Ascending aorta (tissue), 2 donors: ENCODE results near the gene DNAJB6. TPM values are rescaled to one million over a fixed set of nuclear protein-coding genes. Genes with fewer than 3 reads are reported as not detected.

Source experiments
- DNase-seq, 2 donors: peaks; one replicate each; pipeline ENCODE4 v3.0.0-alpha.2; 2019; ENCODE audit warnings: low spot score in 2 of 2
- H3K27ac ChIP-seq, 2 donors: fragments of 200-600 bp; sonication (generic); one replicate each; pipeline ENCODE4 v1.5.1; 2016 to 2017; ENCODE audit warnings: mild to moderate bottlenecking in 1 of 2
- H3K27me3 ChIP-seq: fragments of 200-600 bp; sonication (generic); one replicate; pipeline ENCODE4 v1.5.1; 2017
- H3K36me3 ChIP-seq, 2 donors: fragments of 200-600 bp; sonication (generic); one replicate each; pipeline ENCODE4 v1.5.1; 2016
- H3K4me1 ChIP-seq, 2 donors: fragments of 200-600 bp; sonication (generic); one replicate each; pipeline ENCODE4 v1.5.1; 2016 to 2017; ENCODE audit warnings: mild to moderate bottlenecking in 1 of 2
- H3K4me3 ChIP-seq, 2 donors: fragments of 200-600 bp; sonication (generic); one replicate each; pipeline ENCODE4 v1.5.1; 2016 to 2017; ENCODE audit warnings: mild to moderate bottlenecking in 1 of 2
- H3K9me3 ChIP-seq, 2 donors: fragments of 200-600 bp; sonication (generic); one replicate each; pipeline ENCODE4 v1.5.1; 2016
- intact Hi-C: fragments of 100-400 bp; cut with DNase I; formaldehyde crosslinking; loops from one replicate; pipeline ENCODE4 v1.15.1; 2023
- total RNA-seq: library from RNA; depleted of rRNA; stranded (reverse); fragments of >200 nt; gene quantifications from one replicate; pipeline ENCODE4 v1.1.0, GENCODE V29; 2016
- TF ChIP-seq, protein P1 (sequence below), 3 experiments: fragments of 200-600 bp in 2 of 3; fragments of 450-650 bp in 1 of 3; sonication (generic) in 2 of 3; IDR thresholded peaks; one replicate each; pipeline ENCODE4 v1.5.1; 2016 to 2019; ENCODE audit warnings: antibody characterized with exemption in 3 of 3, mild to moderate bottlenecking in 1 of 3, moderate library complexity in 1 of 3

Gene DNAJB6
- total RNA-seq, 1 donor from 2014 or later = 79.1 TPM

GRCh38 chr7:157408258-157409101 lies 71.7 kb downstream of the DNAJB6 start:
- peaks cover 44 to 67% of the 10 kb centered on the region in 2 donors for H3K36me3 ChIP-seq
- no peaks in the 10 kb centered on the region for H3K4me1 ChIP-seq
- no peak for DNase-seq
- no peak overlapping the region for H3K4me3 ChIP-seq
- H3K27me3 ChIP-seq = no peaks in the 10 kb centered on the region
- H3K27ac ChIP-seq = no peak overlapping the region
- TF ChIP-seq, protein P1, sequence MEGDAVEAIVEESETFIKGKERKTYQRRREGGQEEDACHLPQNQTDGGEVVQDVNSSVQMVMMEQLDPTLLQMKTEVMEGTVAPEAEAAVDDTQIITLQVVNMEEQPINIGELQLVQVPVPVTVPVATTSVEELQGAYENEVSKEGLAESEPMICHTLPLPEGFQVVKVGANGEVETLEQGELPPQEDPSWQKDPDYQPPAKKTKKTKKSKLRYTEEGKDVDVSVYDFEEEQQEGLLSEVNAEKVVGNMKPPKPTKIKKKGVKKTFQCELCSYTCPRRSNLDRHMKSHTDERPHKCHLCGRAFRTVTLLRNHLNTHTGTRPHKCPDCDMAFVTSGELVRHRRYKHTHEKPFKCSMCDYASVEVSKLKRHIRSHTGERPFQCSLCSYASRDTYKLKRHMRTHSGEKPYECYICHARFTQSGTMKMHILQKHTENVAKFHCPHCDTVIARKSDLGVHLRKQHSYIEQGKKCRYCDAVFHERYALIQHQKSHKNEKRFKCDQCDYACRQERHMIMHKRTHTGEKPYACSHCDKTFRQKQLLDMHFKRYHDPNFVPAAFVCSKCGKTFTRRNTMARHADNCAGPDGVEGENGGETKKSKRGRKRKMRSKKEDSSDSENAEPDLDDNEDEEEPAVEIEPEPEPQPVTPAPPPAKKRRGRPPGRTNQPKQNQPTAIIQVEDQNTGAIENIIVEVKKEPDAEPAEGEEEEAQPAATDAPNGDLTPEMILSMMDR (IDR thresholded peaks at IDR 0.05) = no peak
- H3K9me3 ChIP-seq = no peaks in the 10 kb centered on the region
- intact Hi-C loops = no loop called here

GRCh38 chr7:157409149-157409752 lies 72.4 kb downstream of the DNAJB6 start:
- no peak for DNase-seq
- TF ChIP-seq, protein P1 (IDR thresholded peaks at IDR 0.05) = no peak
- intact Hi-C loops = no loop called here
- peaks cover 44 to 67% of the 10 kb centered on the region in 2 donors for H3K36me3 ChIP-seq
- no peaks in the 10 kb centered on the region for H3K4me1 ChIP-seq
- H3K9me3 ChIP-seq = no peaks in the 10 kb centered on the region
- no peak overlapping the region for H3K4me3 ChIP-seq
- no peaks in the 10 kb centered on the region for H3K27me3 ChIP-seq
- no peak overlapping the region for H3K27ac ChIP-seq

DNA sequence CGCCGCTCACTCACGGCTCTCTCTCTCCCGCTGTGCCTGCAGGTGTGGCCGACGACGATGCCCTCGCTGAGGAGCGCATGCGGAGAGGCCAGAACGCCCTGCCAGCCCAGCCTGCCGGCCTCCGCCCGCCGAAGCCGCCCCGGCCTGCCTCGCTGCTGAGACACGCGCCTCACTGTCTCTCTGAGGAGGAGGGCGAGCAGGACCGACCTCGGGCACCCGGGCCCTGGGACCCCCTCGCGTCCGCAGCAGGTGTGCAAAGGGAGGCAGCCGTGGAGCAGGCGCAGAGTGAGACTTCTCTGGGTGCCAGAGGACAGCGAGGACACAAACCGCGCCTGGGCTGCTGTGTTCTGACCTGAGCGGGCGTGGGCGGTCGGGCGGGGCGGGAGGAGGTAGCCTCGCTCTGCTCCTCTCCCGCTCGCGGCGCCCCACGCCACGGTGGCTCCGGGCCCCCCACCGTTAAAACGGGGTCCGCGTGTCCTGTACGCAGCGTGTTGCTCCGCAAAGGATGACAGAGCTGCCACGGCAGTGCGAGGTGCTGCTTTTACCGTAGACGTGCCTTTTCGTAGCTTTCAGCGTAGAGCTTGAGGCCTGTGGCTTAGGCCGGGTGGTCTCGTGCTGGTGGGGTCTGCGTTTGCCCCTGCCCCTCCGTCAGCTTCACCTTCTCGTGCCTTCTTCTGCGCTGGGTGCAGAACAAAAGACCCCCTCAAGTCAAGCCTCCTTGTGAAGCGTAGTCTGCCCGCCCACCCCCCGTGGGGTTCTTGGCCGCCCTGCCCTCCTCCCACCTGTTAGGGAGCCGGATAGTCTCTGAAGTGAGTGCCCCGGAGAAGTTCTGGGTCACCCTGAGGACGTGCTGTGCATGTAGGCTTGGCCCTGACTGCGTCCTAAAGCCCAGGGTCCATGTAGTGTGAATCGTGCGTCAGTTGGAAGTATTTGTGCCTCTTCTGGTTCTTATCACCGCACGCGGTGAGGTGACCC lies 73.2 kb downstream of the DNAJB6 start:
- Histone ChIP-seq H3K27ac (no peak overlapping the region), H3K4me1 (no peaks in the 10 kb centered on the region), H3K27me3 (no peaks in the 10 kb centered on the region), H3K9me3 (no peaks in the 10 kb centered on the region), H3K4me3 (no peak overlapping the region), H3K36me3 (peaks cover 44 to 67% of the 10 kb centered on the region in 2 donors)
- no peak for DNase-seq
- TF ChIP-seq, protein P1 (IDR thresholded peaks at IDR 0.05) = no peak
- intact Hi-C loops = no loop called here

DNA sequence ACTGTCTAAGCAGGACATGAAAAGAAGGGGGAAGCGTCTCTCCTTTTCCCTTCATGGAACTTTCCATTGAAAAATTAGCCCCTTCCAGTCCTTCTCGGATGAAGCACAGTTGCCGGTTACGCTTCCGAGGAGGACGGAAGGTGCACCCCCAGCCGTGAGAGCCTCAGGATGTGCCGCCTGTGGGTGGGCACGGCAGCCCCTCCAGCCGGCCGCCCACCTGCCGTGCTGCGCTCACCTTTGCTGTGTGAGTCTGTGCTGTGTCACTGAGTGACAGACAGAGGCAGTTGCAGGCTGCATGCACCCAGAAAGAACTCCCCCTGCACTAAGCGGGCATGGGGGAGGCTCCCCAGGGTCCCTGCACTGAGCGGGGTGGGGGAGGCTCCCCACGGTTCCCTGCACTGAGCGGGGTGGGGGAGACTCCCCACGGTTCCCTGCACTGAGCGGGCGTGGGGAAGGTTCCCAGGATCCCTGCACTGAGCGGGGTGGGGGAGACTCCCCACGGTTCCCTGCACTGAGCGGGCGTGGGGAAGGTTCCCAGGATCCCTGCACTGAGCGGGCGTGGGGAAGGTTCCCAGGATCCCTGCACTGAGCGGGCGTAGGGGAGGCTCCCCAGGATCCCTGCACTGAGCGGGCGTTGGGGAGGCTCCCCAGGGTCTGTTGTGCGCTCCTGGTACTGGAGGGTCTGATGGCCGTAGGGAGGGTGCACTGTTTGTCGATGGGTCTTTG lies 74.2 kb downstream of the DNAJB6 start:
- H3K4me1 ChIP-seq = no peaks in the 10 kb centered on the region
- TF ChIP-seq, protein P1 (IDR thresholded peaks at IDR 0.05) = no peak
- no peaks in the 10 kb centered on the region for H3K9me3 ChIP-seq
- peaks cover 46 to 73% of the 10 kb centered on the region in 2 donors for H3K36me3 ChIP-seq
- intact Hi-C loops = no loop called here
- no peak overlapping the region for H3K27ac ChIP-seq
- H3K27me3 ChIP-seq = no peaks in the 10 kb centered on the region
- no peak for DNase-seq
- H3K4me3 ChIP-seq = no peak overlapping the region

DNA sequence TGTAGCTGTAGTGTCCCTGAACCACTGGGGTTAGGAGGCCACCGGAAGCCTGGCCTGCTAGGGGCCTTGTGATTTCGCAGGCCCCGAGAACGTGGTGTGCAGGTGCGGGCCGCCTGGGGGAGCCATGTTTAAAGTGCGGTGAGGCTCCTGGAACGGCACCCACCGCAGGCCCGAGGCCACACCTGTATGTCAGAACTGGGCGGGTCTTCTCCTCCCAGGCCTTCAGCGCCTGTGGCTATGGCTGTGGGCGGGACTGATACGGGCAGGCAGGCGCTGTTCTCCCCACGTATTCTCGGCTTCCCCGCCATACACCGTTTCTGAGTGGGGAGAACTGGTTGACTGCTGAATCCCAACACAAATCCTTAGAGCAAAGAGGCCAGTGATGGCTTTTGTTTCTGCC lies 74.8 kb downstream of the DNAJB6 start:
- Histone ChIP-seq H3K9me3 (no peaks in the 10 kb centered on the region), H3K4me1 (no peaks in the 10 kb centered on the region), H3K36me3 (peaks cover 47 to 73% of the 10 kb centered on the region in 2 donors), H3K4me3 (no peak overlapping the region), H3K27ac (no peak overlapping the region), H3K27me3 (no peaks in the 10 kb centered on the region)
- TF ChIP-seq, protein P1 (IDR thresholded peaks at IDR 0.05) = no peak
- DNase-seq = no peak
- intact Hi-C loops = no loop called here
